Lower leg skin (tissue), 3 donors: Measurements from ENCODE around the gene SCN2A.

Experiments
- POLR2A ChIP-seq, 2 donors: fragments of 450-650 bp; IDR thresholded peaks; one replicate each; pipeline ENCODE4 v1.6.1; 2016 to 2017; ENCODE audit warnings: antibody characterized with exemption in 2 of 2, mild to moderate bottlenecking in 1 of 2, moderate library complexity in 1 of 2
- TF ChIP-seq, protein P1 (sequence below), 3 donors: fragments of 450-650 bp; IDR thresholded peaks; one replicate each; pipeline ENCODE4 v1.5.1; 2016; ENCODE audit warnings: antibody characterized with exemption in 3 of 3, mild to moderate bottlenecking in 3 of 3, moderate library complexity in 2 of 3

DNA sequence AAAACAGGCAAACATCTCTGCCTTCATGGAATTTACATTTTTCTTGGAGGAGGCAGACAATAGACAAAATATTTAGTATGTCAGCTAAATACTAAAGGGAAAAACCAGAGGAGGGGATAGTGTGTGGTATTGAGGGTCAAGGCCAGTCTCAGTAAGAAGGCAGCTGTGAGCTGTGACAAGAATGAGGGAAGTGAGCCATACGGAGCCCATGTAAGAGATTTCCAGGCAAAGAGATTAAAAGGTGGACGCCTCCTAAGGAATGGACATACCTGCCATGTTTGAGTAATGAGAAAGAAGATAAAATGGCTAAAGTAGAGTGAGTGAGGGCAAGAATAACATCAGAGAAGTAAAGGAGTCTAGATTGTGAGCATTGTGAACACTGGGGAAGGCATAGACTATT is 2.2 kb upstream of the SCN2A start:
- TF ChIP-seq, protein P1, sequence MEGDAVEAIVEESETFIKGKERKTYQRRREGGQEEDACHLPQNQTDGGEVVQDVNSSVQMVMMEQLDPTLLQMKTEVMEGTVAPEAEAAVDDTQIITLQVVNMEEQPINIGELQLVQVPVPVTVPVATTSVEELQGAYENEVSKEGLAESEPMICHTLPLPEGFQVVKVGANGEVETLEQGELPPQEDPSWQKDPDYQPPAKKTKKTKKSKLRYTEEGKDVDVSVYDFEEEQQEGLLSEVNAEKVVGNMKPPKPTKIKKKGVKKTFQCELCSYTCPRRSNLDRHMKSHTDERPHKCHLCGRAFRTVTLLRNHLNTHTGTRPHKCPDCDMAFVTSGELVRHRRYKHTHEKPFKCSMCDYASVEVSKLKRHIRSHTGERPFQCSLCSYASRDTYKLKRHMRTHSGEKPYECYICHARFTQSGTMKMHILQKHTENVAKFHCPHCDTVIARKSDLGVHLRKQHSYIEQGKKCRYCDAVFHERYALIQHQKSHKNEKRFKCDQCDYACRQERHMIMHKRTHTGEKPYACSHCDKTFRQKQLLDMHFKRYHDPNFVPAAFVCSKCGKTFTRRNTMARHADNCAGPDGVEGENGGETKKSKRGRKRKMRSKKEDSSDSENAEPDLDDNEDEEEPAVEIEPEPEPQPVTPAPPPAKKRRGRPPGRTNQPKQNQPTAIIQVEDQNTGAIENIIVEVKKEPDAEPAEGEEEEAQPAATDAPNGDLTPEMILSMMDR (IDR thresholded peaks at IDR 0.05), result no peak
- TF ChIP-seq POLR2A (IDR thresholded peaks at IDR 0.05), result no peak
